Limb (tissue), 2 donors: Measurements from ENCODE around the gene CILP2.

Experiments used
- DNase-seq, 2 donors: peaks; one replicate each; pipeline ENCODE4 v3.0.0-alpha.2; 2016; ENCODE audit errors: extremely low spot score in 2 of 2

Gene CILP2

GRCh38 chr19:19505669-19506326 is 32.3 kb upstream of the CILP2 start:
- peak in 1 of 2 donors; percentile 21 for DNase-seq

DNA sequence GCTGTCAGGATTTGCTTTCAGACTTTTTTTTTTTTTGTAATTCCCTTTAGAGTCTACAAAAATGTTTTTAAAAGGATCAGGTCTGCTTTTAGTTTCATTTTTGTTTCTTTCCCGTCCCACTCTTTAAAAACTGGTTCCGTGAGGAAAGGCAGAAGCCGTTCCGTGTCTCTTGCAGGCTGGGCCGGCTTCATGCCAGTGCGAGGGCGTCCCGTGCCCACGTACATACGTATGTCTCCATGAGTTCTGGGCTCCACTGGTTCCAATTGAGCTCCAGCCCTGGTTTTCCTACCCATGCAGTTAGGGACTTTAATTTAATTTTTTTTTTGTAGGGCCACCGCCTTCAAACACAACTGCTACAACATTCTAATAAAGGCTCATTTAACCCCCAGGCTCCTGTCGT is 31.5 kb upstream of the CILP2 start:
- no peak for DNase-seq

DNA sequence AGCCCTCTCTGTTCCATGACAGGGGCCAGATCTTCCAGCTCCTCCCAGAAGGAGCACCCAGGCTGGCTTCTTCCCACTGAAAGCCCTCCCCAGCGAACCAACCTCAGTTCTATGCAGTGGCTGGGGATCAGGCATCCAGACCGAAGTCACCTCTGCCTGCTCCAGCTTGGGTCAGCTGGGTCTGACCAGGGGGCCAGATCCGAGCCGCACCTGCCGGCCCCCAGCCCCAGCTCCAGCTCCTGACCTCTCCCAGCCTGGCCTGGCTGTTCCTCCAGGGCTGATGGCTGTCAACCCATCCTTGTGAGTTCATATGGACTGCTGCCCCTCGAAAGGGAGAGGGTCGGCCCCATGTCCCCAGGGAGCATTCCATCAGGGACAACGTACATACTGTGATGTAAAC is 30.7 kb upstream of the CILP2 start:
- DNase-seq = no peak

- no peak for DNase-seq
Measured at GRCh38 chr19:19508217-19508616, 29.8 kb upstream of the CILP2 start.

- DNase-seq = no peak
Measured at GRCh38 chr19:19510432-19510831, 27.6 kb upstream of the CILP2 start.

- DNase-seq = no peak
Measured at GRCh38 chr19:19513682-19514081, 24.4 kb upstream of the CILP2 start.

DNA sequence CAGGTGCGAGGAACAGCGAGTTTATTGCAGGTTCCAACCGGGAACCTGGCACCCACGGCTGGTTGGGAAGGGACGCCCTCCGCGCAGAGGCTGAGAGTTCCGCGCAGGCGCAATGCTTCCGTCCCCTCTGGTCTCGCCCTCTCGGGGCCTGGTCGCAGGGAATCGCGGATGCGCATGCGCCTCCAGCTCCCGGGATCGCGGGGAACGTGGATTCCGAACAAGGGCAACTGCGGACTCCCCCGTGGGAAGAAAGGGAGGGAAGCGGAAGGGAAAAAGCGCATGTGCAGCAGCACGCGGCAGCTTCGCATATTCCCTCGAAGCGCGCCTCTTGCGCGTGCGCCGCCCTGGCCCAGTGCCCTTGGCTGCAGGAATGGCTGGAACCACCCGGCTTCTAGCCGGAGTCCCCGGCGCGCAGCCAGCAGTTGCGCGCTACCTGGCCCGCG is 23.8 kb upstream of the CILP2 start:
- peak; percentile 72 to 83 for DNase-seq

GRCh38 chr19:19514881-19515641 is 23.0 kb upstream of the CILP2 start, which contains the start of gene TSSK6:
Gene TSSK6 (minus strand): TSS chr19:19515548. CDS start chr19:19515427, 121 bp downstream.
- no peak for DNase-seq

- peak; percentile 89 to 97 for DNase-seq
Measured at GRCh38 chr19:19515642-19516519, 22.2 kb upstream of the CILP2 start, which contains the start of gene NDUFA13. Gene NDUFA13 (plus strand): TSS chr19:19516225. CDS start chr19:19516239, 14 bp downstream.

DNA sequence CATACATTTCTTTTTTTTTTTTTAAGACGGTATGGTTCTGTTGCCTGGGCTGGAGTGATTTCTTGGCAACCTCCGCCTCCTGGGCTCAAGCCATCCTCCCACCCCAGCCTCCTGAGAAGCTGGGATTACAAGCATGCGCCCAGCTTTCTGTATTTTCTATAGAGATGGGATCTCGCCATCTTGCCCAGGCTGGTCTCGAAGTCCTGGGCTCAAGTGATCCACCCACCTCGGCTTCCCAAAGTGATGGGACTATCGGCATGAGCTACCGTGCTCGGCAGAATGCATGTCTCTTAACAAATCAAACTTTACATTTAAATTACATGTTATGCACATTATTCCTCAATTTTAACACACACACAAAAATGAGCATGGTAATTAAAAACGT is 20.8 kb upstream of the CILP2 start:
- DNase-seq = no peak

DNA sequence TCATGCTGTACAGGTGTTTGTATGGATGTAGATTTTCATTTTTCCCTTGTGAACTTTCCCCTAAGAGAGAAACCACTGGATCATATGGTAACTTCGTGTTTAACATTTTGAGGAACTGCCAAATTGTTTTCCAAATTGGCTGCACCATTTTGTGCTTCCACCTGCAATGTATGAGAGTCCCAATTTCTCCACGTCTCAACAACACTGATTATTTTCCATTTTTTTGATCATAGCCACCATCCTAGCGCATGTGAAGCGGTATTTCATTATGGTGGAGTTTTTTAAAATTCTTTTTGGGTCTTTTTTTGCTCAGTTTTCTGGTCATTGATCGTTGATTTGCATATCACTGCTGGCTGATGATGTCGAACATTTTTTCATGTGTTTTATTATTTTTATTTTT is 17.1 kb upstream of the CILP2 start:
- DNase-seq = no peak

DNA sequence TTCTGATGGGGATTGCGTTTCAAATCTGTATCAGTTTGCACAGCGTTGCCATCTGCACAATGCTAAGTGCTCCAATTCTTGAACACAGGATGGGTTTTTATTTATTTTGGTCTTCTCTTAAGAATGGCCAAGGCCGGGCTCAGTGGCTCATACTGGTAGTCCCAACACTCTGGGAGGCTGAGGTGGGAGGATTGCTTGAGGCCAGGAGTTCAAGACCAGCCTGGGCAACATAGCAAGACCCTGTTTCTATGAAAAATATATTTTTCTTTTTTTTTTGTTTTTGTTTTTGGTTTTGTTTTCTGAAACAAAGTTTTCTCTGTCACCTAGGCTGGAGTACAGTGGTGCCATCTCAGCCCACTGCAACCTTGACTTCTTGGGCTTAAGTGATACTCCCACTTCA is 14.9 kb upstream of the CILP2 start:
- DNase-seq = no peak

- no peak for DNase-seq
Measured at GRCh38 chr19:19524053-19524452, 14.0 kb upstream of the CILP2 start.

DNA sequence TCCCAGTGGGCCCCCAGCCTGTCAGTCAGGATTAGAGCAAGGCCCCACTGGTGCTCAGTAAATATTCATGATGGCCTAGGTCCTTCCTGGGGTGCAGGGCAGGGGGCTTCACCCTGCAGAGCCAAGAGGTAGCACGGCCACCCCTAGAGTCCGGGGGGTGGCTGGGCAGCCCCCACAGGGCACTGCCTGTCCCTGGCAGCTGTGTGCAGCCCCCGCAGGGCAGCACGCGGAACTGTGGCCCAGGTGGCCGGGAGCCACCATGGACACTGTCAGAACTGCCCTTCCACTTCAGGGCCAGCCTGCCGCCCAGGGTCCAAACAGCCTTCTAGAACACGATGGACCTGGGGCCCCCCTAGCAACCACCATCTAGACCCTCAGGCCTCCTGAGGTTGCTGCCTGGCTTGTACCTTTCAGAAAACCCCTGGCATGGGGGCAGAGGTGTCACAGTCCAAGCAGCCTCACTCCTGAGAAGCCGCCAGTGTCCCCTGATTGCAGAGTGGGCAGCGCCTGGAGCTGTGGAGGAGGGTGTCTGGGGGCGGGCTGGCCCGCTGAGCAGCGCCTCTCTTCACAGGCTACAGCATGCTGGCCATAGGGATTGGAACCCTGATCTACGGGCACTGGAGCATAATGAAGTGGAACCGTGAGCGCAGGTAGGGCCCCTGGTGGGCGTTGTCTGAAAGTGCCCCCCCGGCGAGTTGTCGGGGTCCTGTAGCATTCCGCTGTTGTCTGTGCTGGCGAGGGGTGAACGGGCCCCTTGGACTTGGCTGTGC is 12.3 kb upstream of the CILP2 start:
- peak in 1 of 2 donors; percentile 32 for DNase-seq

DNA sequence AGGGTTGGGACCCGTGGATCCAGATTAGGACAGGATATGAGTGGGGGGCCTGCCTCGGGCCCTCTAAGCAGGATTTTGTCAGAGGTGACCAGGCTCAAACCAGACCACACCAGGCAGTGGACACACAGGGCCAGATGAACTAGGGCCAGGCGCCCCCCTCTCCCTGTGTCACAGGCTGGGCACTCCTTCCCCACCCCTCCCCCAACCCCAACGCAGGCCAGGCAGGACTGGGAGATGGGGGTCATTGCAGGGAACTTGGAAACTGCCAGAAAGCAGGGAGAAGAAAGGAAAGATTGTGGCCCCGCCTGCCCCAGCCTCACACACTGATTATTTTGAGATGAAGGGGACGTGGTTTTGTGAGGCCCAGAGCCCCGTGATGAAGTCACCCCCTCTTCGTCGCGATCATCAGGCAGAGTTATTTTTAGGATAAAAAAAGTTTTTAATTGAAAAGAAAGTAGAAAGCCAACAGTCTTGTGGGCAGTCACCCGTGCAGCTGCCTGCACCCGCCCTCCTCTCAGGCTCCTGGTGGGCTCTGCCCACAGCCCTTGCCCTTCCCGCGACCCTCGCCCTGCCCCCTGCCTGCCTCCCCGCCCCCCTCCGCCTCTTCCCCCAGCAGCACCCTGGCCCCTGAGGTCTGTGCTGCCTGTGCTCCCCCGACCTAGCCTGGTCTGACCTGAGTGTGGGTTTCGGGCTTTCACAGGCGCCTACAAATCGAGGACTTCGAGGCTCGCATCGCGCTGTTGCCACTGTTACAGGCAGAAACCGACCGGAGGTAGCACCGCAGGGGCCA is 11.3 kb upstream of the CILP2 start:
- peak in 1 of 2 donors; percentile 24 for DNase-seq

GRCh38 chr19:19527371-19527656 is 10.8 kb upstream of the CILP2 start:
- DNase-seq = peak in 1 of 2 donors; percentile 23

DNA sequence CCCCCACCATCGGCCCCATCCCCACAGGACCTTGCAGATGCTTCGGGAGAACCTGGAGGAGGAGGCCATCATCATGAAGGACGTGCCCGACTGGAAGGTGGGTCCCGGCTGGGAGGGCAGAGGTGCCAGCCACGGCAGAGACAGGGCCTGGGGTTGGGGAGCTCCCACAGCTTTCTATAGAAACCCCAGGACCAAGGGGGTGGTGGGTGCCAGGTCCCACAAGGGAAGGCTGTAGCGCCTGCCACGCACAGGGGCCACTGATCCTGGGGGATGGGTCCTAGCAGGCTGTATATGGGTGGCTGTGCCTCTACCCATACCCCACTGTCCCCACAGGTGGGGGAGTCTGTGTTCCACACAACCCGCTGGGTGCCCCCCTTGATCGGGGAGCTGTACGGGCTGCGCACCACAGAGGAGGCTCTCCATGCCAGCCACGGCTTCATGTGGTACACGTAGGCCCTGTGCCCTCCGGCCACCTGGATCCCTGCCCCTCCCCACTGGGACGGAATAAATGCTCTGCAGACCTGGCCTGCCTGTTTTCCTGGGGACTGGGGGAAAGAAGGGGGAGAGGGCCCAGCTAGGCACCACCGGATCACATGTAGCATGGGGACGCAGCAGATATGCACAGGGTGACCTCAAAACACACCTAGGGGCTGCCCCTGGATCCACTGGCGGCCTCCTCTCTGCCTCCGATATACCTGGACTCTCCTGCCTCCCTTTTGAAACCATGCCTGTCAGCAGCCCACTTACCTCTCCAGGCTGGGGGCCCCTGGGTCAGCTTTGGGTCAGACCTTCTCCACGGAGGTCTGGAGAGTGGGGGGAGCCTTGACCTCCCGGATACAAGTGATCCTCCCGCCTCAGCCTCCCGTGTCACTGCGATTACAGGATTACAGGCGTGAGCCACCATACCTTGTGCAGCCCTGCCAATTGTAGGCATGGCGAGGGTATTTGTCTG is 10.1 kb upstream of the CILP2 start:
- peak in 1 of 2 donors; percentile 36 for DNase-seq

DNA sequence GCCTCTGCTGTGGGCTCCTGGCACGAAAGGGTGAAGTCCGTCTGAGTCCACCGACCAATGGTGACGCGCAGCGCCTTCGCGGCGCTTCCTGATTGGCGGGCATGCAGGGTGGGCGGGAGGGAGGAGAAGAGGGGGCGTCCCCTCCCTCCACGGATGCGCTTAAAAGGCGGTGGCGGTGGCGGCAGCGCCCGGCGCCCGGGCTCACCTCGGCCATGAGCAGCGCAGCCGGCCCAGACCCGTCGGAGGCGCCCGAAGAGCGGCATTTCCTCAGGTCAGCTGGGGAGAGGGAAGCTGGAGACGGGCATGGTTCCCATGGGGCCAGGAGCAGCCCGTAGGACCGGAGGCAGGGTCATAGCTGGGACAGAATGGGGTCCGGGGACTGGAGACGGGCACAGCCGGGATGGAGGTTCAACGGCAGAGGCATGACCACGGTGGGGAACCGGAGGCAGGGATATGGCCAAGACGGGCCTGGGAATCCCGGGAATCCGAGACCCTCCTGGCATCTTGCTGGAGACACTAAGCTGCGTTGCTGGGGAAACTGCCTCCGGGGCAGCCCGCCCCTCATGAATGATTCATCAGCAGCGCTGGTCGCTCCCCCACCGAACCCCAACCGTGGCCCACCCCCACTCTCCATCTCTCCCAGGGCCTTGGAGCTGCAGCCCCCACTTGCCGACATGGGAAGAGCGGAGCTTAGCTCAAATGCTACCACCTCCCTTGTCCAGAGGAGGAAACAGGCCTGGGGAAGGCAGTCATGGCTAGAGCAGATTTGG is 9.2 kb upstream of the CILP2 start, which contains the start of gene YJEFN3:
TSS of gene YJEFN3 (plus strand) at position 191 of the 770 bp plus-strand sequence. CDS start at position 213, 22 bp downstream.
- DNase-seq = peak in 1 of 2 donors; percentile 78
